Heart left ventricle (tissue), 13 donors: Measurements from ENCODE around the gene METTL9.

ENCODE experiments used
- CTCF ChIP-seq, 12 donors: fragments of 200-600 bp; sonication (generic) in 4 of 12; IDR thresholded peaks; one replicate each; pipeline versions ENCODE4 v1.5.0 to v1.8.0; 2018 to 2022; ENCODE audit warnings: antibody characterized with exemption in 12 of 12, mild to moderate bottlenecking in 5 of 12
- POLR2A ChIP-seq, 2 donors: fragments of 450-650 bp; IDR thresholded peaks; one replicate each; pipeline ENCODE4 v1.6.1; 2017; ENCODE audit warnings: antibody characterized with exemption in 2 of 2, mild to moderate bottlenecking in 2 of 2, moderate library complexity in 2 of 2
- donor health status: ischemic (EF 13 %, LVEDD 7.1; RV severe dilation, severe dysfunction).
- donor health status: DM: no; HTN: yes; CAD: no.
- donor health status: DM: no; HTN: no; CAD: no.
- donor health status: ischemic (EF 25% LVEDD 6.9; RV normal size, moderate dysfunction).
- donor health status: ischemic (EF 25% LVEDD 5.7; RV mildly dilated, moderate dysfunction).
- donor health status: ischemic (EF 35%, LVEDD 5.7; RV mildly dilated, moderate dysfunction).
- donor health status: nonischemic (EF 11% LVEDD 7.7; RV severe dilation, severe dysfunction).
- donor health status: DM: yes; HTN: yes; CAD: no.
- donor health status: PGD.
- donor health status: ischemic (EF 29% LVEDD 5.4; RV normal size, mild dysfunction).
- donor health status: nonischemic (EF 23%, LVEDD 6.1; RV moderate dilation, normal function).

DNA sequence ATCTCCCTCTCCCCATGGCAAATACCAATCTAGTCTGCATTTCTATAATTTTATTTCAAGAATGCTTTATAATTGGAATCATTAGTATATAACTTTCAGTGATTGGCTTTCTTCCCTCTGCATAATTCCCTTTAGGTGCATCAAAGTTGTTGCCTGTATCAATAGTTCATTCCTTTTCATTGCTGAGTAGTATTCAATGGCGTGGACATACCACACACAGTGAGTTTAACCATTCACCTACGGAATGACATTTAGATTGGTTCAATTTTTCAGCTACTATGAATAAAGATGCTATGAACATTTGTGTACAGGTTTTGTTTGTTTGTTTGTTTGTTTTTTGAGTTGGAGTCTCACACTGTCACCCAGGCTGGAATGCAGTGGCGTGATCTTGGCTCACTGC, 74.1 kb downstream of the METTL9 start:
- no peak for TF ChIP-seq POLR2A (IDR thresholded peaks at IDR 0.05)
- TF ChIP-seq CTCF (IDR thresholded peaks at IDR 0.05), result no peak
